Astrocyte of the hippocampus (primary cell): ENCODE measurements around the gene SAMD14.

Experiments used
- DNase-seq: peaks from one replicate; pipeline ENCODE4 v3.0.0; 2011; ENCODE audit warnings: low read depth, low spot score

Gene SAMD14

GRCh38 chr17:50097455-50097854 is 32.5 kb downstream of the SAMD14 start:
- DNase-seq = no peak

GRCh38 chr17:50096758-50097157 is 33.2 kb downstream of the SAMD14 start:
- DNase-seq = no peak

DNA sequence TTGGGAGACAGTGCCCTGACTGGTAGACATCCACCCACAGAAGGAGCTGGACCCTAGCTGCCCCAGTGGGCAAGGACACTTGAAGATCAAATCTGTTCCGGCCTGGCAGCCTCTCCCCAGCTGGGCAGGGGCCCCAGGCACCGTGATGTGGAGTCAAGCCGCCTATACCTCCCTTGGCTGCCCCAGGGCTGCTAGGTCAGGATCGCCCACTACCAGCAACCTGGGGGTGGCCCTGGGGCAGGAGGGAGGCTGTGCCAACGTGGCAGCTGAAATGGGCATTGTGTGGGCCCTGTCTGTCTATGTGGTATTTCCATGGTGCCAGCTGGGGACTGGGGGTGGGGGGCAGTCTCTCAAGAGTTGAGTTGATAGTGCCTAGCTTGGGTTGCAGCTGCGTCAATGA is 33.9 kb downstream of the SAMD14 start:
- no peak for DNase-seq

GRCh38 chr17:50095626-50096037 is 34.3 kb downstream of the SAMD14 start:
- no peak for DNase-seq

DNA sequence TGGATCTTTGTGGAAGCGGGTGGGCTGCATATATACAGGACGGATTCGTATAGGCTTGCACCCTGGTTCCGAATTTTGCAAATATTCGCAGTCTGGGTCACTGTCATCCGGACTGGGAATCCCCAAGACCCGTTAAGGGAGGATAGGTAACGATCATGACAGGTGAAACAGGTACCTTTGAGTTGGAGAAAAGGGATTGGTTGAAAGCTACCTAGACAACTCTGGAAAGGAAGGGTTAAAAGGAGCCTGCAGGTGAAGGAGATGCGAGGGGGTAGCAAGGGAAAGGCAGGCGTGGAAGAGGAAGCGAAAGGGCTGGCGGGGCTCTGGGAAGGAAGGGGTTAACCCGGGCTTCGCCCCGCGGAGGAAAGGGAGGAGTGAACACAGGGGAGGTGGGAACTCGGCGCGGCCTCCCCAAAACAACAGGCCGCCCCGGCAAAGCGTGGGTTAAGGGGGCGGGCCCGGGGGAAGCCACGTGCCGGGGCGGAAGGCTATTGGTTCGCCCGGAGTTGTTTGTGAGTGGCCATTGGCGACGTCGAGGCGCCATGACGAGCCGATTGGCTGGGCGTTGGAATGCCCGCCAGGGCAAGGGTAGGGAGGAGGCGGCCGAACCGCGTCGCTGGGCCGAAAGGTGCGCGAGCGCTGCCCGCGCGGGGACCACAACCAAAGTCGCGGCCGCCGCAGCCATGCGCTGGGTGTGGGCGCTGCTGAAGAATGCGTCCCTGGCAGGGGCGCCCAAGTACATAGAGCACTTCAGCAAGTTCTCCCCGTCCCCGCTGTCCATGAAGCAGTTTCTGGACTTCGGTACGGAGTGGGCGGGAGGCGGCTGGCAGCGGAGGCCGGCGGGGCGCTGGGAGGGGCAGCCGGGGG is 35.0 kb downstream of the SAMD14 start, which contains the start of gene PDK2:
Gene PDK2, plus strand, starts transcription at position 599 of the 867 bp plus-strand sequence. Its CDS starts 85 bp downstream, at position 684.
- peak; percentile 98 for DNase-seq

- peak; percentile 94 for DNase-seq
Measured at GRCh38 chr17:50094243-50094752, 35.7 kb downstream of the SAMD14 start.

GRCh38 chr17:50093807-50094206 is 36.2 kb downstream of the SAMD14 start:
- no peak for DNase-seq

DNA sequence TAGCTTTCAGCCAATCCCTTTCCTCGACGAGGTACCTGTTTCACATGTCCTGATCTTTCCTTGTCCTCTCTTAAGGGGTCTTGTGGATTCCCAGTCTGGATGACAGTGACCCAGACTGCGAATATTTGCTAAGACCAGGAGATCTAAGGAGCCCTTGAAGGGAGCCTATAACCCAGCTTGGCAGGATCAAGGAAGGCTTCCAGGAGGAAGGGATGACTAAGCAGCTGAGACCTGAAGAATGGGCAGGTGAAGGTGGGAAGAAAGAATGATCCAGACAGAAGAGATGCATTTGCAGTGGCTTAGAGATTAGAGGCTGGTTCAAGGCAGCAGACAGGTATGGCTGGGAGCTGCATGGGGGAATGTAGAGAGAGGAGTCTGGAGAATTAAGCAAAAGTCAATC is 36.7 kb downstream of the SAMD14 start:
- no peak for DNase-seq

DNA sequence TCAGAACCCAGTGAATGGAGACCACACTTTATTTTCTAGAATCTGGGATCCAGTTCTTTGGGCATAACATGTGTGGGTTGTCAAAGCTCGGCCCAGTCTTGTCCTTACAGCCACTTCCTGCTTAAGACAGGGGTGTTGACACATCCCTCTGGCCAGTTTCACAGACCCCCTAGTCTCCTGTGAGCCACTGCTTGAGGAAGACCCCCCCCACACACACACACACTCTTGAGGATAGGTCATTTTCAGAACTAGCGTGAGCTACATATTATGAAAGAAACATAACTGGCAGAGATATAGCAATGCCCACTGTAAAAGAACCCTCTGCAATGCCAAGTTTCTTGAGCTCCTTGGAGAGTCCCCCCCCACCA is 38.1 kb downstream of the SAMD14 start:
- DNase-seq = no peak

DNA sequence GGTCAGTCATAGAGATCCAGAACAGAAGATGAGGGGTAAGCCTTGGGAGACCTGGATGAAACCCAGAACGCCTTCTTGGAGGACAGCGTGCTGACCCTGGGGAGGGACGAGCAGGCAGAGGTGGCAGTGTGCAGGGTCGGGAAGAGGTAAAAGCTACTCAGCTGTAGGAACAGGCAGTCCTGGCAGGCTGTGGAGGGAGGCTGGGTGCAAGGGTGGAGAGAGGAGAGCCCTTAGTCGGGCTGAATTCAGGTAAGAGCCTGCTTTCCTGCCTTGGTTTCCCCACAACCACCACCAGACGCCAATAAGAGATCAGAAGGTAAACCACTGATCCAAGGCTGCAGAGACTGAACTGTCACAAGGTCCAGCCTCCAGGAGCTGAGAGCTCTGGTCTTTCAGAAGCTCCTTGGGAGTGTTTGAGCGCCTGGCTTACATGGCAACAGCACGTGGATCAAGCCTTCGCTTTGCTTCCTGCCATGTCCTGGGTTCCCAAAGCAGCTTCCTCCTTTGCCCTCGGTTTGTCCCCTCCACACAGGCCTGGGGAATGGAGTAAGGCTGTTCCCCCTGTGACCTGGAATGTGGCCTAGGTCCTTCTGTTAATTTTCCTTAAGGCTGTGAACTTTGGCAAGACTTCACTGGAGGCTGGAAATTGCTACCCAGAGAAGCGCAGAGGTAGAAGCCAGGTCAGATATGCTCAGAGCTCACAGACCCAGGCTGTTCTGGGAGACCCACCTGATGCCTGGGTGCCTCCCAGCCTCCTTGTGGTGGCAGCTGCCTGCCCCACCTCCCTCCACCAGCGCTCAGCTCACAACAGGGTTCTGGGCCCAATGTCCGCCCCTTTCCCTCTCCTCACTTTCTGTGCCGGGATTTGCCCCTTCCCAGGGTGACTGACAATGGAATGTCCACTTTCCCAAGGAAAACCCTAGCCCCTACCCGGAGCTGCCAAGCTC is 38.7 kb downstream of the SAMD14 start:
- DNase-seq = no peak

GRCh38 chr17:50090071-50090470 is 39.9 kb downstream of the SAMD14 start:
- no peak for DNase-seq

DNA sequence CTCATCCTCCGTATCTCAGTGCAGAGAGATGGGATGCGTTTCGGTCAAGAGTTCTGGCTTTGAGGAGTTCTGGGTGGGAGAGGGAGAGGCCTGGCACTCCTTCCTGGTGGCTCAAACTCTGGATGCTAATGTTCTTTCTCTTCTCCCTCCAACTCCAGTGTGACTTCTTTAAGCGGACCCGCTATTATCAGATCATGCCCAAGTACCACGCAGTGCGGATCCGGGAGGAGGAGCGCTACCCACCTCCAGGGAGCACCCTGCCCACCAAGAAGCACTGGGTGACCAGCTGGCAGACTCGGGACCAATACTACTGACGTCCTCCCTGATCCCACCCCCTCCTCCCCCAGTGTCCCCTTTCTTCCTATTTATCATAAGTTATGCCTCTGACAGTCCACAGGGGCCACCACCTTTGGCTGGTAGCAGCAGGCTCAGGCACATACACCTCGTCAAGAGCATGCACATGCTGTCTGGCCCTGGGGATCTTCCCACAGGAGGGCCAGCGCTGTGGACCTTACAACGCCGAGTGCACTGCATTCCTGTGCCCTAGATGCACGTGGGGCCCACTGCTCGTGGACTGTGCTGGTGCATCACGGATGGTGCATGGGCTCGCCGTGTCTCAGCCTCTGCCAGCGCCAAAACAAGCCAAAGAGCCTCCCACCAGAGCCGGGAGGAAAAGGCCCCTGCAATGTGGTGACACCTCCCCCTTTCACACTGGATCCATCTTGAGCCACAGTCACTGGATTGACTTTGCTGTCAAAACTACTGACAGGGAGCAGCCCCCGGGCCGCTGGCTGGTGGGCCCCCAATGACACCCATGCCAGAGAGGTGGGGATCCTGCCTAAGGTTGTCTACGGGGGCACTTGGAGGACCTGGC is 40.8 kb downstream of the SAMD14 start:
- no peak for DNase-seq

- no peak for DNase-seq
Measured at GRCh38 chr17:50087912-50088405, 42.0 kb downstream of the SAMD14 start.

DNA sequence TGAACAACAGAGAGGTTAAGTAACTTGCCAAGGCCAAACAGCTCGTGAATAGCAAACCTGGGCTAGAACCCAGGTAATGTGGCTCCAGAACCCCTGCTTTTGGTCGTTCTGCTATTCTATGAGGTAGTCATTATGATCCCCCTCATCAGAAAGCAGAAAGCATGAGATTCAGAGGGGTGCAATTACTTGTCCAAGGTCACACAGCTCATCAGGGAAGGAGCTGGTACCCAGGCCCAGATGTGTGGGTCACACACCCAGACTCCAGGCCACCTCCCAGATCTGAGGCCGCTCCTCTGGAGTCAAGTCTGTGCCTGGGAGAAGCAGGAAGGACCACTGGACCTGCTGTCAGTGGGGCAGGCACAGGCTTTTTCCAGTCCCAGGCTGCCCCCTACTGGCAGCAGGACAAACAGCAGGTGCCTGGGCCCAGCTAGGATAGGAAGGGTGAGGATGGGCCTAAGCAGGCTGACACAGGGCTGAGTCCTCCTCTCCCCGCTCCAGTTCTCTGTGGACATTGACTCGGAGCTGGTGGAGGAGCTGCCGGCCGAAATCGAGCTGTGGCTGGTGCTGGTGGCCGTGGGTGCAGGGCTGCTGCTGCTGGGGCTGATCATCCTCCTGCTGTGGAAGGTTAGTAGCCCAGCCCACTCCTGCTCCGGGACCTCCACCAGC is 42.6 kb downstream of the SAMD14 start:
- peak; percentile 86 for DNase-seq

DNA sequence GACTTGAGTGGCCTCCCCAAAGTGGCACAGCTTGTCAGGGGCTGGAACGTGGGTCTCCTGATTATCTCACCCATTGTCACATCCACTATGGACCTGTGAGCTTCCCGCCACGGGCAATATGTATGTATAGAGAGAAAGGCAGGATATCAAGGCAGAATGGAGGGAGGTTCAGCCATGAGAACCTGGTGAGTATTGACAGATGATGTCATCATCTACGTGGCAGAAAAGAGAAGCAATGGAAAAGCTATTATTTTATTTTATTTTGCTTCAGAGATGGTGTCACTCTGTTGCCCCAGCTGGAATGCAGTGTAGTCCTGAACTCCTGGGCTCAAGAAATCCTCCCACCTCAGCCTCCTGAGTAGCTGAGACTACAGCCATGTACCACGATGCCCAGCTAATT is 48.2 kb downstream of the SAMD14 start:
- no peak for DNase-seq

- no peak for DNase-seq
Measured at GRCh38 chr17:50080827-50081226, 49.1 kb downstream of the SAMD14 start.

DNA sequence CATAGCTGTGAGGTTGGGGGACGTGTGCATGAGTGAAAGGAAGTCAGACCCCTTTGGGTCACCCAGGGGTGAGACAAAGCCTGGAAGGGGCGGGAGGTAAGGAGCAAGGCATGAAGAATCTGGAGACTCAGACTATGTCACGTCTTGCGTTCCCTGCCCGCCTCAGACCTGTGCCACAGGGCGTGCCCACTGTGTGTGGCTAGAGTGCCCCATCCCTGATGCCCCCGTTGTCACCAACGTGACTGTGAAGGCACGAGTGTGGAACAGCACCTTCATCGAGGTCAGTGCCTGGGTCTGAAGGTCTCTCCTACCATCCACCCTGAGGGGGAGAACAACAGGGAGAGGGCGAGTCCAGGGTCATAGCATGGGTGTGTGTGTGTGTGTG is 49.9 kb downstream of the SAMD14 start:
- no peak for DNase-seq

DNA sequence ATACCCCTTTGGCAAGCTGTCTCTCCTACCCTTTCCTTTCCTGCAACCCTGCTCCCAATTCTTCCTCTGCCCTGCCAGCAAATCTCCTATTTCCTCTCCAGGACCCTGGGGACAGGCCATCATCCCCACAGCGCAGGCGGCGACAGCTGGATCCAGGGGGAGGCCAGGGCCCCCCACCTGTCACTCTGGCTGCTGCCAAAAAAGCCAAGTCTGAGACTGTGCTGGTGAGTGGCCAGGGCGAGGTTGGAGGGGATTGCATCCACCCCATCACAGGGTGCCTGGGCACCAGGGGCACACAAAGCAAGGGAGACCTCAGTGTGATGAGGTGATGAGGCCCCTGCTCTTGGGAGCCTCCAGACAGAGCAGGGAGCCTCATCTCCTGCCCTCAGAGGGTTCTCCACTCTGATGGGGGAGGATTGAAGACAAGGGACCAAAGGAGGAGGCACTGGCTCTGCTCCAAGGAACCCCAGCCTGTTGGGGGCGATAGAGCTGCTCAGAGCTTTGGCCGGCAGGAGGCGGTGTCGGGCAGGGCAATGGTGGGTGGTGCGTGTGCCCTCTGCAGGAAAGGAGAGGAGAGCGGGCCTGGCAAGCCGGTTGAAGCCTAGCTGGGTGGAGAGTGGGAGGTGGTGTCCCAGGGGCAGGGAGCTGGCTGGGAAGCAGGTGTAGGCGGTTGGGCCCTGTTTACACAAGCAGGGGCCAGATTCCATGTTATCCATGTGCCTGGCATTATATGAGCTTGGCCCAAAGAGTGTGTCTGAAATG is 50.4 kb downstream of the SAMD14 start:
- DNase-seq = peak; percentile 45

- no peak for DNase-seq
Measured at GRCh38 chr17:50078430-50078829, 51.5 kb downstream of the SAMD14 start.
